ENCODE measurements around the gene IRS1.

Gene IRS1

DNA sequence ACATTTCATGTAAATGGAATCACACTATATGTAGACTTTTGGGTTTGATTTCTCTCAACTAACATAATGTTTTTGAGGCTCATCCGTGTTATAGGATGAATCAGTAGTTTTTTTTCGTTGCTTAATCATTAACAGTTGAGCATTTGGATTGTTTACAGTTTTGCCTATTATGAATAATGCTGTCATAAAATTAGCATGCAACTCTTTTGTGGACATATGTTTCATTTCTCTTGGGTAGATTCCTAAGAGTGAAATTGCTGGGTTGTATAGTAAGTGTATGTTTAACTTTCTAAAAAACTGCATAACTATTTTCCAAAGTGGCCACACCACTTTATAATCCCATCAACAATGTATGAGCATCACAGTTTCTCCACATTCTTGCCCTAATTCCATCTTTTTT, 28.6 kb upstream of the IRS1 start:
- H3K27ac ChIP-seq, result peak overlapping the region in 1 of 21 experiments; percentile 27
- no peak overlapping the region for H3K4me3 ChIP-seq

DNA sequence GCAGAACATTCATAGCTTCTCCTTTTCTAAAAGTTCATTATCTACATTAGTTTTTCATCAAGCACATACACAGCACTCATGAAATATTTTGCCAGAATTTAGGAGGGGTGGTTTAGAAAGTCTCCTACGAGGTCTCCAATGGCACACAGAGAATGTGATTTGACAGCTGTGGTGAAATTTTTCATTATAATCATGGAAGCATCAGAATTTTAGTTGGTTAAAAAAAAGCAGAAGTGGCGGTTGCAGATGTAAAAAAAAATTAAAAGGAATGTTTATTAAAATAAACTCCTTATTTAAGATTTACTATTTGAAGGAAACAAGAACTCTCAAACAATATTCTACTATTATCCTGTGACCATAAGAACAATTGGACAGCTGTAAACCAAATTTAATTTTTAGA, 25.4 kb upstream of the IRS1 start:
- H3K4me3 ChIP-seq, result no peak overlapping the region
- no peak overlapping the region for H3K27ac ChIP-seq

DNA sequence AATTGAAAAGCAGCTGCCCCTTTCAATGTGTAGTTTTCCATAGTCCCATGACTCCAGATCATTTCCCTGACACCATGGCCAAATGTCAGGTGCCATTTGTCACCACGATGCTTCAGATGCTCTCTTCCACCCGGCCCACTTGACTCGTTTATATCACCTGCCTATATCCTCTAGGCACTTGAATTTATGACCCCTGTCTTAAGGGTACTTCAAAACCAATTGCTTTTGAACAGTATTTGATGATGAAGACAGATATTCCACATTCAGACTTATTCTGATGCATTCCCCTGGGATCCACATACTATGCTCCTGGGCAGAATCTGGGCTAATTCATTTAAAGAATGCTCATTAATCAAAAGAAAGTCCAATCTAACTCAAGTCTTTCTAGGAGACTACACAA, 19.3 kb upstream of the IRS1 start:
- H3K27ac ChIP-seq, result no peak overlapping the region
- H3K4me3 ChIP-seq, result no peak overlapping the region

DNA sequence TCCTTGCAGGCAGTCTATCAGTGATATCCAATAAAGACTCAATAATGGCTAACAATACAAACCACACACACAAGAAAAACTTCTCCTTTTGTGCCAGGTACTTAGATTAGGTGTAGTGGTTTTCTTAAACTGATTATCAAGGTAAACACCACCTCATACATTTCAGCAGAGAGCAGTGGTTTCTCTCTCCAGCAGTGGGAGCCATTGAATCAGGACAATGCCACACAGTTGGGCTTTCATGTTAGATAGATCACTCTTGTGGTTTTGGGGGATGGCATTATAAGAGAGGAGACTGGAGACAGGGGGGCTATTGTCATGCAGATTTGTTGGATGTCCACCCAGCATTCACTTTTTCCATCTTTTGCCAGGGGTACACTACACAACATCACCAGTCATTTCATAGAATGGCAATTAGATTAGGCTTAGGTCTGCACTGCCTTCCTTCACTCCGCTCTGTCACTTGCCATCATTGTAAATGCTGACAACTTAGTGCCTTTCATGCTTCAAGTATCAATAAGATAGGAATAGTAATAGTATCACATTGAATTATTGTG, 13.6 kb upstream of the IRS1 start:
- no peak overlapping the region for H3K4me3 ChIP-seq
- H3K27ac ChIP-seq, result no peak overlapping the region

DNA sequence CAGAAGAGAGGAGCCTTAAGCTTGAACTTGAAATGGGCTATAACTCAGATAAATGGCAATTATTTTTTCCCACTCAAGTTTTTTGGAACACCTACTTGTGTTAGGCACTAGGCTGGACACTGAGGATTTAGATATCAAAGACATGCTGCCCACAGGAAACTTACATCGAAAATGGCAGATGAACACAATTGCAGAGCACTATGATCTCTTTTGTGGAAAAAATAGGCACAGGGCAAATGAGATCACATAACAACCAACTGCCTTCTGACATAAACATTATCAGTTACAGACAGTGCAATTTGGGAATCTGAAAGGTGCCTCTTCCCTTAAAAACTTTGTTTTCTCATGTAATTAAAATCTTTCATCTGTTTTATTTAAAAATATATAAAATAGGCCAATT, 3.8 kb upstream of the IRS1 start:
- H3K4me3 ChIP-seq, result no peak overlapping the region
- no peak overlapping the region for H3K27ac ChIP-seq

DNA sequence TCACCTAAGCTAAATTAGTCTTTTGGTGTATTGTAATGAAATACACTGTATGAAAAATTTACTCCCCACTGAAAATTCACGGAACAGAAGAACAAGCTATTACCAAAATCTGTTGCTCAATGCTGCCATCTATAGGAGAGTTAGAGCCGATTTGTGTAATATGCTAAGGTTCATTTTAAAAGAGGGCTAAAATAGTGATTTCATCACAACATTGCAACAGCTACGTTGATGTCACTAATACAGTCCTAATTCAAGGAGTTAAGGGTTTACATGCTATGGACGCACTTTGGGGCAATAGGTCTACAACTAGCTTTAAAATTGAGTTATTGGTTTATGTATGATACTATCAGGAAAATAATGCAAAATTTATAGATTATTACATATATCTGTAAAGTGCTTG, 3.0 kb upstream of the IRS1 start:
- H3K27ac ChIP-seq, result no peak overlapping the region
- no peak overlapping the region for H3K4me3 ChIP-seq

DNA sequence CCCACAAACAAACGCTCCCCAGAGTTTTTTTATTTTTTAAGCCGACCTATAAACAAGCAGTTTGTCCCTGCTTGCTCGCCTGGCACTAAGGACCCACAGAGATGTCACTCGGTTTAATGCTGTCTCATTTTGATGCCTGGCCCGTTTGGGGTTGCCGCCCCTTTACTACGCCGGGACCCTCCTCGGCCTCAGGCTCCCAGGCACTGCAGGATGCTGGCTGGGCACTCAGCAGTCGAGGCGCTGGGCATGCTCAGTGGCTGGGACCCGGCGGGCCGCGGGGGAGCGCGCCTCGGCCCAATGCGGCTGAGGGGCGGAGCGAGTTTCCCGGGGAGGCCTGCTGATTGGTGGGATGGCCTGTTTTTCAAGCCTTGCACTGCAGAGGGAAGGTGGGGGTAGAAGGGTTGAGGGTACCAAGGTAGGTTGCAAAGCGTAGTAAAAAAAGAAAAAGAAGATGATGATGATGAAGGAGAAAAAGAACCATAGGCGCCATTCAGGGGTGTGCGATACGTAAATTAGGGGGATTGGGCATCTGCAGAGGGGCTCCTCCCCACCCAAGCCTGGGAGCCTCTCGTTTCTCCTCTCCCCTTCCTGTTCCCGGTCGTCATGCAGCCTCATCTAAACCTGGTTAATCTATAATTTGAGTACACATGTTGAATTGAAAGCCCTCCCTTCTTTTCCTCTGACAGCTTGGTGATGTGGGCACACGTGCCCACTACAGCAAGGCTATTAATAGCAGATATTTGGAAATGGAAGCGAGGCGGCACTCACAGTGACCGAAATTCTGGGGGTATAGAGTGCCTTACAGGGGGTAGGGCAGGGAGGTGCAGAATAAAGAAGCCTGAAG, 1.5 kb upstream of the IRS1 start:
- H3K4me3 ChIP-seq, result peak overlapping the region in 6 of 7 experiments; percentile 1 to 81 (median 14)
- peak overlapping the region in 11 of 21 experiments; percentile 74 to 91 (median 84) for H3K27ac ChIP-seq

DNA sequence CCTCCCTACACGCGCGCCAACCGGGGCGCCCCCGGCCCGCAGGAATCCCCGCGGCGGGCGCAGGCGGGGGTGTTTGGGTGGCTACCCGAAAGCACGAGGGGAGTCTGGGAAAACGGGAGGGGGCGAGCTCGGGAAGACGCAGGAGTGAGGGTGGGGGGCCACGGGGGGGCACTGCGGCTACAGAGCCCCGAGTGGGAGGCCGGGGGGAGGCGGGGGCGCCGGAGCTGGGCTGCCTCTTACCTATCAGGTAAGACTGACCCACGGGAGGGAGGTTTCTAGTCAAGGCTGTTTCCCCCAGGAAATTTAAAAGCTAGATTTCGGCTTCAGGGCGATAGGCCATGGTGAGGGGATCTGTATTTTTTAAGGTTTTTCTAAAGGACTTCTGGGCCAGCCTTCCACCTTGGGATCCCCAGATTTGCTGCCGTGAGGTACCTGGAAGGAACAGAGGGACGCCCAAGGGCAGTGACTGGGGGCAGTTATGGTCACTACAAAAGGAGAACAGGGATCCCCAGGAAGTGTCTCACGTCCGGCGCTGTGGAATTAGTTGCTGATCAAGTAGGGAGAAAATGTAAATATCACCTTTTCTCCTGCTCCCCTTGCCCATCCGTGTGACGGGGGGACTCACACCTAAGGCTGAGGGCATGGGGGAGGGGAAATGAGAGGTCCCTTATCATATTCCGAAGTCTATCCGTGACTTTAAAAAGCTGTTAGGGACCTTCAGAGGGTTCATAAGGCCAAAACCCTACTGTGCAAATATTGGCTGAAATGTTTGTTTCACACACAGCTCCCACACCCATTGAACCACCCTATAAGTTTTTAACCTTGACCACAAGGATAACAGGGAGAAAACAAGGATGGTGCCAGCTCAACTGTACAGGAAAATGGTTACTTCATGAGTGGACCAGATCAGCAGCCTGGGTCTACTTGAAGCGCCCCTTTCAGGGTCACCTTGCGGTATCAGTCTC, 638 bp upstream of the IRS1 start:
- Histone ChIP-seq H3K27ac (peak overlapping the region in 20 of 21 experiments; percentile 37 to 91 (median 84)), H3K4me3 (peak overlapping the region; percentile 57 to 81 (median 70))

DNA sequence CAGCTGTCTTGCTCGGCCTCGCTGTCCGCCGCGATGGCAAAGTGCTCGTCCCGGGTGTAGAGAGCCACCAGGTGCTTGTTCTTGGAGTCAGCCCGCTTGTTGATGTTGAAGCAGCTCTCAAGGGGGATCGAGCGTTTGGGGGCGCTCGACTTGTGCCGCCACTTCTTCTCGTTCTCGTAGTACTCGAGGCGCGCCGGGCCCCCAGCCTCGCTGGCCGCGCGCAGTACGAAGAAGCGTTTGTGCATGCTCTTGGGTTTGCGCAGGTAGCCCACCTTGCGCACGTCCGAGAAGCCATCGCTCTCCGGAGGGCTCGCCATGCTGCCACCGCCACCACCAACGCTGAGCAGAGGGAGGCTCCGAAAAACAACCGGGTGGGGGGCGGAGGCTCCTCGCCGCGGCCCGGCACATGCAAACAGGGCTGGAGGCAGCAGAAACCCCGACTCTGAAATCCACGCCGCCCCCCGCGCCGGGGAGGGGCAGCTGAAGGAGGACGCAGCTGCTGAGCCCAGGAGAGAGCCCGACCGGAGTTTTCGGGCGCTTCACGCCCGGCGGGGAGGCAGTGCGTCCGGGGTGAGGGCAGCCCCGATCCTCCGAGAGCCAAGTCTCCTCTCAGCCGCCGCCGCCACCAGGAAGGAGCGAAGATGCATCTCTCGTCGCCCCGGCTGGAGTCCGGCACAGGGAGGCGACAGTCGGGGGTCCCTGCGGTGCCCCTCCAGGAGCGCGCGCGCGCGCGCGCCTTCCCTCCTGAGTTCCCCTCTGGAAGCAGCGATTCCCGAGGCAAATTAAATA, 1.0 kb downstream of the IRS1 start:
- peak overlapping the region; percentile 57 to 81 (median 70) for H3K4me3 ChIP-seq
- peak overlapping the region; percentile 9 to 91 (median 82) for H3K27ac ChIP-seq

DNA sequence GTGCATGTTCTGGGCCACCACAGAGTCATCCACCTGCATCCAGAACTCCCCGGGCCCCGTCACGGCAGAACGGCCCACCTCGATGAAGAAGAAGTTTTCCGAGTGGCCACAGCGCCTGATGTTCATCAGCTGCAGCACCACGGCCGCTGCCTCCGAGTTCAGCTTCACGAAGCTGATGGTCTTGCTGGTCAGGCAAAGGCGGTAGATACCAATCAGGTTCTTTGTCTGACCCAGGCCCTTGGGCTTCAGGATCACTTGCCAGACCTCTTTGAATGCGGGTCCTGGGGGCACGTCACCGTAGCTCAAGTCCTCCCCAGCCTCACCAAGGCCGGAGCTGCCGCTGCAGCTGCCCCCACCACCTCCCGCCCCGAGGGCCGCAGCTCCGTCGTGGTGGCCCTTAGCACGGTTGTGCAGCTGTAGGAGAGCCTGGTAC, 1.6 kb downstream of the IRS1 start:
- peak overlapping the region in 18 of 21 experiments; percentile 38 to 91 (median 82) for H3K27ac ChIP-seq
- peak overlapping the region; percentile 57 to 81 (median 70) for H3K4me3 ChIP-seq

DNA sequence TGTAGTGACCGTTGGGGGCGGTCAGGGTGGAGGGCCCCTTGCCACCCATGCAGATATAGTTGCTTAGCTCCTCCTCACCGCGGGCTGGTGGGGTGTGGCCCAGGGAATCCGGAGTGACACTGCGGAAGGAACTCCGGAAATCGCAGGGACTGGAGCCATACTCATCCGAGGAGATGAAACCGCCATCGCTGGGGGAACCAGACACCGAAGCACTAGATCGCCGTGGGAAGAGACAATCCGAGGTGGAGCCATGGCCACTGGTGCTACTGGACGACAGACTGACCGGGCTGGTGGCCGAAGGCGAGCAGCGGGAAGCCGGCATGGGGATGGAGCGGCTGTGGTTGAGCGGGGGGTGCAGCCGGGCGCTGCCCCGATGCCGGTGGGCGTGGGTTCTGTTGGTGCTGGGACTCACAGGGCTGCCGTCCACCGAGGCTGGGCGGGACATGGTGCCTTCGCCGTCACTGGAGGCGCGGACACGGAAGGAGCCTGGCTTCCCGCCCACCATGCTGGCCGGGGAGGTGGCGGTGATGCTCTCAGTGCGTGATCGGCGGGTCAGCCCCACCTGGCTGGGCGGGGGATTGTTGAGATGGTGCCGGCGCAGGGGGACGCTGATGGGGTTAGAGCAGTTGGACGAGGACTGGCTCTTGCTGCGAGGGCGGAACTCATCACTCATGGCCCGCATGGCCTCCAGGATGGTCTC, 2.2 kb downstream of the IRS1 start:
- Histone ChIP-seq H3K4me3 (peak overlapping the region; percentile 57 to 81 (median 70)), H3K27ac (peak overlapping the region in 17 of 21 experiments; percentile 7 to 91 (median 78))

DNA sequence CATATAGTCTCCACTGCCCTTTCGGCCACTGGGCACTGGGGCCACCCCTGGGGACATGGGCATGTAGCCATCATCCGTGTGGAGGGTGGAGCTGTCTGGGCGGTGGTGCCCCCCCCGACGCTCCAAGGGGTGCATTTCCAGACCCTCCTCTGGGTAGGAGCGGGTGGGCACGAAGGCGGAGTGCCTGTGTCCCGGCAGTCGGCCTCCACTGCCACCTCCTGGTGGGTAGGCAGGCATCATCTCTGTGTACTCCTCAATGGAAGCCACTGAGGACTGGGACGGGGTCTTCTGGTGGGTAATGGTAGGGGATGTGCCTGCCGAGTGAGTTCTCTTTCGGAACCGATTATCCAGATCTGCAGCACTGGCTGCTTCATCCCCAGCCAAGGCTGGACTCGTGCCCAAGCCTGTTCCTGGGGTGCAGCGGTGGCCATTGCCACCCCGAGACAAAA, 2.8 kb downstream of the IRS1 start:
- H3K27ac ChIP-seq, result peak overlapping the region in 14 of 21 experiments; percentile 1 to 91 (median 69)
- peak overlapping the region; percentile 57 to 81 (median 70) for H3K4me3 ChIP-seq

DNA sequence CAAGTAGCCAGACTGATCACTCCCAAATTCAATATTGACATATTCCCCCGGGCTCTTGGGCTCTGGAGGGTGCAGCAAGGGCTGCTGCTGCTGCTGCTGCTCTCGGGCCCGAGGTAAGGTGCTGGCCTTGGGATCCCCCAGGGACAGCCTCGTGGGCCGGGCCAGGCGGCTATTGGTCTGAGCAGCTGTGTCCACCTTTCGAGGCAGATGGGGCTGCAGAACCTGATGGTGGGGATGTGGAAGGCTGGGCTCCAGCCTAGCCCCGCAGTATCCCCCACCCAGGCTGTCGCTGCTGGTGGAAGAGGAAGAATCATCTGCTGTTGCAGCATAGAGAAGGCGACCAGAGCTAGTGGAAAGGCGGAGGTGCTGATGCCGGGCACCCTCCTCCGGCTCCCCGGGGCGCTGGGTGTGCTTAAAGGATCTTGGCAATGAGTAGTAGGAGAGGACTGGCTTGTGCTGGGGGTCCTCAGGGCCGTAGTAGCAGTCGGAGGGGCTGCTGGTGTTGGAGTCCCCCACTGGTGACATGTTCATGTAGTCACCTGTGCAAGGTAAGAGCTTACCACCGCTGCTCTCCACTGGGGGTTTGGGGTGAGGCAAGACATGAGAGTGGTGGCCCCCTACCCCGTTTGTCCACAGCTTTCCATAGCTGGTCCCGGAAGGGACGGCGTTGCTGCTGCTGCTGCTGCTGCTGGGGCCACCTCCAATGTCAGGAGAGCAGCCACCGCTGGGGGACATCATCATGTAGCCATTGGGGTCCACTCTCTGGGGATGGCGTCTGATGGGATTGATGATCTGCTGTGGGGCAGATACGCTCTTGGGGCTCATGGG, 3.4 kb downstream of the IRS1 start:
- Histone ChIP-seq H3K27ac (peak overlapping the region in 16 of 21 experiments; percentile 1 to 91 (median 68)), H3K4me3 (peak overlapping the region; percentile 0 to 81 (median 70))

DNA sequence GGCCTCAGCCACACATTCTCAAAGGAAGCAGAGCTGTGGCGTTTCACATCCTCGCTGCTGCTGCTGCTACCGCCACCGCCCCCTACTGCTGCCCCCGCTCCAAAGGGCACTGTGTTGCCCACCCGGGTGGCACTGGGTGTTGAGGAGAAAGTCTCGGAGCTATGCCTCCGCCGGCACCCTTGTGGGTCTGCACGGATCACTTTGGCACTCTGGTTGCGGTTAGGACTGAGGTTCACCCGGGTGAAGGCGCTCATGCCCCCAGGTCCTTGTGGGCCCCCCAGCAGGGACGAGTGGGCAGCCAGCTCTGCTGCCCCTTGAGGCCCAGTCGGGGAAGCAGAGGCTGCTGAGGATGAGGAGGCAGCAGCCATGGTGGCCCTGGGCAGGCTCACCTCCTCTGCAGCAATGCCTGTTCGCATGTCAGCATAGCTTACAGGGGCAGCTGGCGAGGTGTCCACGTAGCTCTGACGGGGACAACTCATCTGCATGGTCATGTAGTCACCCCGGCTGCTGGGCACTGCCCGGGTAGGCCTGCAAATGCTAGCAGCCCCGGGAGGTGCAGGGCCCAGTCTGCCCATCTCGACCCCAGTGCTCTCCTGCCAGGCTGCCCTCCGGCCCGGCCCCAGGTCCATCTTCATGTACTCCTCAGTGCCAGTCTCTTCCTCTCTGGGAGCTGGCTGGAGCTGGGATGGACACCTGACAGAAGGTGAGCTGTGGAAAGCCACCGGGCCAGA, 4.2 kb downstream of the IRS1 start:
- Histone ChIP-seq H3K4me3 (peak overlapping the region in 6 of 7 experiments; percentile 7 to 81 (median 72)), H3K27ac (peak overlapping the region in 17 of 21 experiments; percentile 7 to 86 (median 61))

DNA sequence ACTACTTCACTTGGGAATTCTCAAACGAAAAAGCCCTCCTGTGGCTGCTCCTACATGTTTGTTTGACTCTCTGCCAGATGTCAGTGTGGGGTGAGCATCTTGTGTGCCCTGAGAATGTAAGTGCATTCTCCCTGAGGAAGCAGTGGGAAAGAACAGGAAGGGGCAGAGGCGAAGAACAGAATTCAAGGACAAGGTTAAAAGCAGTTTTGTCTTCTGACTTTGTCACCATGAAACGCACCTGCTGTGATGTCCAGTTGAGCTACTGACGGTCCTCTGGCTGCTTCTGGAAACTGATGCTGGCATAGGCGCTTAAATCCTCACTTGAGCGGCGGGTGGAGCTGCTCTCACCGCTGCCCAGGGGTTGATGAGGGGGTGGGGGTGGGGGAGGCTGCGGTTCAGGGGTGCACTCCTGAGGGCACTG, 4.9 kb downstream of the IRS1 start:
- Histone ChIP-seq H3K27ac (peak overlapping the region in 17 of 21 experiments; percentile 7 to 86 (median 57)), H3K4me3 (peak overlapping the region in 6 of 7 experiments; percentile 7 to 81 (median 72))

DNA sequence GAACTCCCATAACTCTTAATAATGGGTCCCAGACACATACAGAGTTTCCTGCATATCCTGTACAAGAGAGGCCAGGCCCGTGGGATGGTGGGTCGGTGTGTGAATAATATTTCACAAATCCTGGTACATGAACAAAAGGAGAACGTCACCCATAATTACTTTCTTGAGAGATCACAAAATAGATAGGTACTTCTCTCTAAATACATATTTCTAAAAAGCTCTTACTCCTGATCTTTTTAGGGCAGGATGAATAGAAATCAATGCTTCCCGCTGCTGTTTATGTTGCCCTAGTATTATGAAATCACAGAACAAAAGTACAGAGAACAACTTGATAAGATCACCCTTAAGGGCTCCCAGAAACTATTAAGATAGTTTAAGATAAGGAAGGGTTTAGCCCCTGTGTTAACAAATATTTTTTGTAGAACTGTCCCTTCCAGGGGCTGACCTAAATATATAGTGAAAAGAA, 5.4 kb downstream of the IRS1 start:
- peak overlapping the region in 5 of 7 experiments; percentile 7 to 81 (median 75) for H3K4me3 ChIP-seq
- H3K27ac ChIP-seq, result peak overlapping the region in 18 of 21 experiments; percentile 7 to 86 (median 49)

All from skin epidermis (tissue), 12 donors.